ENCODE measurements around the gene CAMK2D. TPM values are rescaled to one million over a fixed set of nuclear protein-coding genes. Genes with fewer than 3 reads are reported as not detected.

CAMK2D gene
- 14.2 to 20.8 TPM (median 15.3 TPM) in 5 replicates for total RNA-seq (2022; extraction: Qiagen RNA extraction)

GRCh38 chr4:113761620-113762185 lies at the start of gene CAMK2D:
Gene CAMK2D (minus strand): TSS chr4:113761738. CDS start chr4:113761068, 670 bp downstream.

Other genes starting within 250 kb of the CAMK2D start
- gene ARSJ, start 217.9 kb upstream of the CAMK2D start, total RNA-seq (2022; extraction: Qiagen RNA extraction), result 4.2 to 5.5 TPM (median 4.6 TPM) in 5 replicates

All from A549 treated with CORT108297 at 1 μM for 4 hours (cell line).